Measurements from ENCODE around the gene MEGF8.

Gene MEGF8

GRCh38 chr19:42426643-42427042, 101.2 kb downstream of the MEGF8 start:
- H3K4me3 Mint-ChIP-seq: no peak overlapping the region
- ATAC-seq (replicated peaks): no peak
- no peaks in the 10 kb centered on the region for H3K27me3 Mint-ChIP-seq
- peaks cover 11% of the 10 kb centered on the region for H3K36me3 Mint-ChIP-seq (ENCODE audit: insufficient read depth)
- no peak overlapping the region for H3K27ac Mint-ChIP-seq
- H3K4me1 Mint-ChIP-seq (ENCODE audit: low read depth in 2 of 2): peaks cover 21 to 27% of the 10 kb centered on the region in 2 donors
- no peaks in the 10 kb centered on the region for H3K9me3 Mint-ChIP-seq
- no peak for DNase-seq

- no peaks in the 10 kb centered on the region for H3K27me3 Mint-ChIP-seq
- H3K27ac Mint-ChIP-seq: no peak within 1 kb of the TSS
- H3K9me3 Mint-ChIP-seq: no peaks in the 10 kb centered on the region
- H3K4me1 Mint-ChIP-seq (ENCODE audit: low read depth in 2 of 2): peaks cover 14 to 22% of the 10 kb centered on the region in 2 donors
- no peak for ATAC-seq (replicated peaks)
- peaks cover 11% of the 10 kb centered on the region for H3K36me3 Mint-ChIP-seq (ENCODE audit: insufficient read depth)
- H3K4me3 Mint-ChIP-seq: no peak within 1 kb of the TSS
- DNase-seq: no peak
These were observed 101.9 kb downstream of the MEGF8 start, which contains the start of gene LIPE for GRCh38 chr19:42427313-42427712. Gene LIPE, minus strand, starts transcription at chr19:42427388. Its CDS starts 239 bp downstream, at chr19:42427149.
